ENCODE results near the gene ELAVL3.

GRCh38 chr19:11495481-11495880, 14.6 kb upstream of the ELAVL3 start:
- TF ChIP-seq, protein P1, sequence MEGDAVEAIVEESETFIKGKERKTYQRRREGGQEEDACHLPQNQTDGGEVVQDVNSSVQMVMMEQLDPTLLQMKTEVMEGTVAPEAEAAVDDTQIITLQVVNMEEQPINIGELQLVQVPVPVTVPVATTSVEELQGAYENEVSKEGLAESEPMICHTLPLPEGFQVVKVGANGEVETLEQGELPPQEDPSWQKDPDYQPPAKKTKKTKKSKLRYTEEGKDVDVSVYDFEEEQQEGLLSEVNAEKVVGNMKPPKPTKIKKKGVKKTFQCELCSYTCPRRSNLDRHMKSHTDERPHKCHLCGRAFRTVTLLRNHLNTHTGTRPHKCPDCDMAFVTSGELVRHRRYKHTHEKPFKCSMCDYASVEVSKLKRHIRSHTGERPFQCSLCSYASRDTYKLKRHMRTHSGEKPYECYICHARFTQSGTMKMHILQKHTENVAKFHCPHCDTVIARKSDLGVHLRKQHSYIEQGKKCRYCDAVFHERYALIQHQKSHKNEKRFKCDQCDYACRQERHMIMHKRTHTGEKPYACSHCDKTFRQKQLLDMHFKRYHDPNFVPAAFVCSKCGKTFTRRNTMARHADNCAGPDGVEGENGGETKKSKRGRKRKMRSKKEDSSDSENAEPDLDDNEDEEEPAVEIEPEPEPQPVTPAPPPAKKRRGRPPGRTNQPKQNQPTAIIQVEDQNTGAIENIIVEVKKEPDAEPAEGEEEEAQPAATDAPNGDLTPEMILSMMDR (IDR thresholded peaks at IDR 0.05) = no peak
- no peak for TF ChIP-seq POLR2AphosphoS5 (IDR thresholded peaks at IDR 0.05; ENCODE audit: low read depth, low read length)
- TF ChIP-seq, protein P2, sequence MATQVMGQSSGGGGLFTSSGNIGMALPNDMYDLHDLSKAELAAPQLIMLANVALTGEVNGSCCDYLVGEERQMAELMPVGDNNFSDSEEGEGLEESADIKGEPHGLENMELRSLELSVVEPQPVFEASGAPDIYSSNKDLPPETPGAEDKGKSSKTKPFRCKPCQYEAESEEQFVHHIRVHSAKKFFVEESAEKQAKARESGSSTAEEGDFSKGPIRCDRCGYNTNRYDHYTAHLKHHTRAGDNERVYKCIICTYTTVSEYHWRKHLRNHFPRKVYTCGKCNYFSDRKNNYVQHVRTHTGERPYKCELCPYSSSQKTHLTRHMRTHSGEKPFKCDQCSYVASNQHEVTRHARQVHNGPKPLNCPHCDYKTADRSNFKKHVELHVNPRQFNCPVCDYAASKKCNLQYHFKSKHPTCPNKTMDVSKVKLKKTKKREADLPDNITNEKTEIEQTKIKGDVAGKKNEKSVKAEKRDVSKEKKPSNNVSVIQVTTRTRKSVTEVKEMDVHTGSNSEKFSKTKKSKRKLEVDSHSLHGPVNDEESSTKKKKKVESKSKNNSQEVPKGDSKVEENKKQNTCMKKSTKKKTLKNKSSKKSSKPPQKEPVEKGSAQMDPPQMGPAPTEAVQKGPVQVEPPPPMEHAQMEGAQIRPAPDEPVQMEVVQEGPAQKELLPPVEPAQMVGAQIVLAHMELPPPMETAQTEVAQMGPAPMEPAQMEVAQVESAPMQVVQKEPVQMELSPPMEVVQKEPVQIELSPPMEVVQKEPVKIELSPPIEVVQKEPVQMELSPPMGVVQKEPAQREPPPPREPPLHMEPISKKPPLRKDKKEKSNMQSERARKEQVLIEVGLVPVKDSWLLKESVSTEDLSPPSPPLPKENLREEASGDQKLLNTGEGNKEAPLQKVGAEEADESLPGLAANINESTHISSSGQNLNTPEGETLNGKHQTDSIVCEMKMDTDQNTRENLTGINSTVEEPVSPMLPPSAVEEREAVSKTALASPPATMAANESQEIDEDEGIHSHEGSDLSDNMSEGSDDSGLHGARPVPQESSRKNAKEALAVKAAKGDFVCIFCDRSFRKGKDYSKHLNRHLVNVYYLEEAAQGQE (IDR thresholded peaks at IDR 0.05; ENCODE audit: insufficient read depth in 1 of 2, low read depth in 2 of 2, low read length in 1 of 2) = no peak
